Measurements from ENCODE around the gene C7orf33. TPM values are rescaled to one million over a fixed set of nuclear protein-coding genes. Genes with fewer than 3 reads are reported as not detected.

C7orf33 gene
- total RNA-seq, 1 experiment from 2014 or later = not detected

GRCh38 chr7:148547951-148548350, 42.6 kb upstream of the C7orf33 start:
- TF ChIP-seq, protein P1, sequence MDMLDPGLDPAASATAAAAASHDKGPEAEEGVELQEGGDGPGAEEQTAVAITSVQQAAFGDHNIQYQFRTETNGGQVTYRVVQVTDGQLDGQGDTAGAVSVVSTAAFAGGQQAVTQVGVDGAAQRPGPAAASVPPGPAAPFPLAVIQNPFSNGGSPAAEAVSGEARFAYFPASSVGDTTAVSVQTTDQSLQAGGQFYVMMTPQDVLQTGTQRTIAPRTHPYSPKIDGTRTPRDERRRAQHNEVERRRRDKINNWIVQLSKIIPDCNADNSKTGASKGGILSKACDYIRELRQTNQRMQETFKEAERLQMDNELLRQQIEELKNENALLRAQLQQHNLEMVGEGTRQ (CRISPR knock-in tag; IDR thresholded peaks at IDR 0.05) = no peak
- TF ChIP-seq GABPB1 (CRISPR knock-in tag; IDR thresholded peaks at IDR 0.05) = no peak
- no peak for TF ChIP-seq TEAD1 (CRISPR knock-in tag; IDR thresholded peaks at IDR 0.05)
- no peak for TF ChIP-seq PRDM15 (CRISPR knock-in tag; IDR thresholded peaks at IDR 0.05)
- no peak for TF ChIP-seq ZMAT4 (CRISPR knock-in tag; IDR thresholded peaks at IDR 0.05)
- TF ChIP-seq ATF6 (CRISPR knock-in tag; IDR thresholded peaks at IDR 0.05) = no peak
- no peak for TF ChIP-seq SMAD3 (CRISPR knock-in tag; IDR thresholded peaks at IDR 0.05; ENCODE audit: borderline replicate concordance)
- no peak for TF ChIP-seq NFYB (CRISPR knock-in tag; conservative IDR thresholded peaks at IDR 0.05; ENCODE audit: low read depth)
- TF ChIP-seq, protein P2, sequence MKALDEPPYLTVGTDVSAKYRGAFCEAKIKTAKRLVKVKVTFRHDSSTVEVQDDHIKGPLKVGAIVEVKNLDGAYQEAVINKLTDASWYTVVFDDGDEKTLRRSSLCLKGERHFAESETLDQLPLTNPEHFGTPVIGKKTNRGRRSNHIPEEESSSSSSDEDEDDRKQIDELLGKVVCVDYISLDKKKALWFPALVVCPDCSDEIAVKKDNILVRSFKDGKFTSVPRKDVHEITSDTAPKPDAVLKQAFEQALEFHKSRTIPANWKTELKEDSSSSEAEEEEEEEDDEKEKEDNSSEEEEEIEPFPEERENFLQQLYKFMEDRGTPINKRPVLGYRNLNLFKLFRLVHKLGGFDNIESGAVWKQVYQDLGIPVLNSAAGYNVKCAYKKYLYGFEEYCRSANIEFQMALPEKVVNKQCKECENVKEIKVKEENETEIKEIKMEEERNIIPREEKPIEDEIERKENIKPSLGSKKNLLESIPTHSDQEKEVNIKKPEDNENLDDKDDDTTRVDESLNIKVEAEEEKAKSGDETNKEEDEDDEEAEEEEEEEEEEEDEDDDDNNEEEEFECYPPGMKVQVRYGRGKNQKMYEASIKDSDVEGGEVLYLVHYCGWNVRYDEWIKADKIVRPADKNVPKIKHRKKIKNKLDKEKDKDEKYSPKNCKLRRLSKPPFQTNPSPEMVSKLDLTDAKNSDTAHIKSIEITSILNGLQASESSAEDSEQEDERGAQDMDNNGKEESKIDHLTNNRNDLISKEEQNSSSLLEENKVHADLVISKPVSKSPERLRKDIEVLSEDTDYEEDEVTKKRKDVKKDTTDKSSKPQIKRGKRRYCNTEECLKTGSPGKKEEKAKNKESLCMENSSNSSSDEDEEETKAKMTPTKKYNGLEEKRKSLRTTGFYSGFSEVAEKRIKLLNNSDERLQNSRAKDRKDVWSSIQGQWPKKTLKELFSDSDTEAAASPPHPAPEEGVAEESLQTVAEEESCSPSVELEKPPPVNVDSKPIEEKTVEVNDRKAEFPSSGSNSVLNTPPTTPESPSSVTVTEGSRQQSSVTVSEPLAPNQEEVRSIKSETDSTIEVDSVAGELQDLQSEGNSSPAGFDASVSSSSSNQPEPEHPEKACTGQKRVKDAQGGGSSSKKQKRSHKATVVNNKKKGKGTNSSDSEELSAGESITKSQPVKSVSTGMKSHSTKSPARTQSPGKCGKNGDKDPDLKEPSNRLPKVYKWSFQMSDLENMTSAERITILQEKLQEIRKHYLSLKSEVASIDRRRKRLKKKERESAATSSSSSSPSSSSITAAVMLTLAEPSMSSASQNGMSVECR (CRISPR knock-in tag; IDR thresholded peaks at IDR 0.05; ENCODE audit: borderline replicate concordance) = no peak
- TF ChIP-seq, protein P3, sequence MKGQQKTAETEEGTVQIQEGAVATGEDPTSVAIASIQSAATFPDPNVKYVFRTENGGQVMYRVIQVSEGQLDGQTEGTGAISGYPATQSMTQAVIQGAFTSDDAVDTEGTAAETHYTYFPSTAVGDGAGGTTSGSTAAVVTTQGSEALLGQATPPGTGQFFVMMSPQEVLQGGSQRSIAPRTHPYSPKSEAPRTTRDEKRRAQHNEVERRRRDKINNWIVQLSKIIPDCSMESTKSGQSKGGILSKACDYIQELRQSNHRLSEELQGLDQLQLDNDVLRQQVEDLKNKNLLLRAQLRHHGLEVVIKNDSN (CRISPR knock-in tag; IDR thresholded peaks at IDR 0.05) = no peak
- no peak for TF ChIP-seq E2F5 (CRISPR knock-in tag; IDR thresholded peaks at IDR 0.05)
- no peak for TF ChIP-seq HMGXB4 (CRISPR knock-in tag; IDR thresholded peaks at IDR 0.05)
- no peak for TF ChIP-seq TP53 (CRISPR knock-in tag; IDR thresholded peaks at IDR 0.05)
- no peak for TF ChIP-seq ZNF138 (CRISPR knock-in tag; conservative IDR thresholded peaks at IDR 0.05)
- TF ChIP-seq CBFB (CRISPR knock-in tag; IDR thresholded peaks at IDR 0.05; ENCODE audit: low read depth) = no peak
- no peak for TF ChIP-seq HMGA2 (CRISPR knock-in tag; IDR thresholded peaks at IDR 0.05)
- TF ChIP-seq PREB (CRISPR knock-in tag; IDR thresholded peaks at IDR 0.05; ENCODE audit: borderline replicate concordance) = no peak

More at GRCh38 chr7:148547951-148548350, 42.6 kb upstream of the C7orf33 start:
- 0 out of 2 replicates have a peak, but pooled peaks cover 4% of the 10 kb centered on the region for H3K9me3 Mint-ChIP-seq
- H3K27me3 Mint-ChIP-seq (ENCODE audit: low read depth) = no peaks in the 10 kb centered on the region
- ATAC-seq (no peak), DNase-seq (ENCODE audit: low spot score) (no peak)
- H3K27ac Mint-ChIP-seq = no peak overlapping the region
- CTCF ChIA-PET = no interaction called here
- no peaks in the 10 kb centered on the region for H3K4me1 Mint-ChIP-seq
- no peaks in the 10 kb centered on the region for H3K36me3 Mint-ChIP-seq
- no peak overlapping the region for H3K4me3 Mint-ChIP-seq
- POLR2A ChIA-PET = interaction anchor here (1.2 kb wide), 1 partner anchor 155 kb away, joined by 3 read pairs; no protein-coding TSS in a partner anchor
